GM10248 (cell line): ENCODE results near the gene ARHGEF7.

Experiments
- CTCF ChIA-PET: fragments of 300-600 bp; sonication (Branson Sonifier 250); formaldehyde crosslinking; extraction: SDS; loops from one replicate; lab custom pipeline; 2021; ENCODE audit warnings: antibody characterized with exemption; lab: Yijun Ruan, JAX
- POLR2A ChIA-PET: fragments of 350-650 bp; sonication (Branson Sonifier 250); formaldehyde crosslinking; extraction: SDS; loops from one replicate; lab custom pipeline; 2020; ENCODE audit warnings: antibody characterized with exemption; lab: Yijun Ruan, JAX
- DNase-seq: peaks from one replicate; pipeline ENCODE4 v3.0.0; 2012; ENCODE audit errors: extremely low spot score
- CTCF ChIP-seq: IDR thresholded peaks from 2 replicates; pipeline ENCODE4 v1.5.1; 2012; ENCODE audit warnings: mild to moderate bottlenecking, low read depth; ENCODE audit errors: extremely low read depth, missing control alignments, control extremely low read depth

ARHGEF7 gene

GRCh38 chr13:111314852-111315251 is 199.7 kb downstream of the ARHGEF7 start:
- no peak for TF ChIP-seq CTCF
- POLR2A ChIA-PET: no interaction called here
- CTCF ChIA-PET: no interaction called here
- no peak for DNase-seq

GRCh38 chr13:111315347-111315995 is 200.4 kb downstream of the ARHGEF7 start:
- CTCF ChIA-PET: no interaction called here
- POLR2A ChIA-PET: no interaction called here
- DNase-seq: no peak
- TF ChIP-seq CTCF: no peak

GRCh38 chr13:111316161-111316730 is 201.1 kb downstream of the ARHGEF7 start:
- ChIA-PET POLR2A (no interaction called here), CTCF (no interaction called here)
- no peak for DNase-seq
- no peak for TF ChIP-seq CTCF

GRCh38 chr13:111317042-111317550 is 202.0 kb downstream of the ARHGEF7 start:
- POLR2A ChIA-PET: no interaction called here
- no peak for DNase-seq
- CTCF ChIA-PET: no interaction called here

GRCh38 chr13:111317571-111318345 is 202.6 kb downstream of the ARHGEF7 start:
- no peak for TF ChIP-seq CTCF
- POLR2A ChIA-PET: no interaction called here
- DNase-seq: no peak
- CTCF ChIA-PET: interaction anchor here (0.7 to 1.2 kb wide), 3 partner anchors 13 to 107 kb away, joined by 3 read pairs; no protein-coding TSS in a partner anchor

More at GRCh38 chr13:111317042-111317550, 202.0 kb downstream of the ARHGEF7 start:
- TF ChIP-seq CTCF: no peak

- ChIA-PET POLR2A (no interaction called here), CTCF (interaction anchor here (0.7 to 1.2 kb wide), 3 partner anchors 12 to 107 kb away, joined by 3 read pairs; no protein-coding TSS in a partner anchor)
- no peak for TF ChIP-seq CTCF
- DNase-seq: no peak
These were observed 203.3 kb downstream of the ARHGEF7 start for GRCh38 chr13:111318386-111318785.
